WTC11 (cell line): ENCODE results near the gene NTN5. TPM values are rescaled to one million over a fixed set of nuclear protein-coding genes. Genes with fewer than 3 reads are reported as not detected.

ENCODE experiments used
- ATAC-seq: fragments of 200-7000 bp; cut with Tn5 transposase; 2 replicates; pipeline ENCODE4 v1.10.0; 2021; ENCODE audit warnings: mild to moderate bottlenecking, moderate library complexity
- CTCF ChIA-PET: fragments of 300-600 bp; sonication (Branson Sonifier 250); formaldehyde crosslinking; loops from one replicate; lab custom pipeline; 2021; ENCODE audit warnings: antibody characterized with exemption; lab: Charles Lee
- POLR2A ChIA-PET: fragments of 350-600 bp; sonication (Branson Sonifier 250); formaldehyde crosslinking; loops from one replicate; lab custom pipeline; 2021; ENCODE audit warnings: antibody characterized with exemption; lab: Charles Lee
- DNase-seq: peaks from one replicate; pipeline ENCODE4 v3.0.0; 2021; ENCODE audit warnings: low spot score
- H3K27ac Mint-ChIP-seq: 2 replicates; pipeline ENCODE4 v1.8.0; 2021; ENCODE audit warnings: mixed read lengths
- H3K27me3 Mint-ChIP-seq: 2 replicates; pipeline ENCODE4 v1.8.0; 2021; ENCODE audit warnings: low read depth, mild to moderate bottlenecking, moderate library complexity, mixed read lengths
- H3K36me3 Mint-ChIP-seq: 2 replicates; pipeline ENCODE4 v1.8.0; 2021; ENCODE audit warnings: mixed read lengths
- H3K4me1 Mint-ChIP-seq: 2 replicates; pipeline ENCODE4 v1.8.0; 2022; ENCODE audit warnings: mixed read lengths
- H3K4me3 Mint-ChIP-seq: 2 replicates; pipeline ENCODE4 v1.8.0; 2021; ENCODE audit warnings: mild to moderate bottlenecking, moderate library complexity, mixed read lengths
- H3K9me3 Mint-ChIP-seq: 2 replicates; pipeline ENCODE4 v1.8.0; 2021; ENCODE audit warnings: mixed read lengths
- ARID4B ChIP-seq: sonication (generic); formaldehyde crosslinking; IDR thresholded peaks from 2 replicates; pipeline ENCODE4 v1.8.0; 2023; ENCODE audit warnings: missing genetic modification reagents, mild to moderate bottlenecking, borderline replicate concordance
- CDX4 ChIP-seq: fragments of 250-450 bp; sonication (Bioruptor Pico); IDR thresholded peaks from 2 replicates; pipeline ENCODE4 v1.9.0; 2021; ENCODE audit warnings: moderate library complexity, mild to moderate bottlenecking, inconsistent platforms, borderline replicate concordance
- ESRRA ChIP-seq: sonication (generic); formaldehyde crosslinking; IDR thresholded peaks from 2 replicates; pipeline ENCODE4 v1.8.1; 2022; ENCODE audit warnings: mild to moderate bottlenecking, missing genetic modification reagents, borderline replicate concordance
- FOXK1 ChIP-seq: sonication (generic); formaldehyde crosslinking; IDR thresholded peaks from 2 replicates; pipeline ENCODE4 v1.8.0; 2022; ENCODE audit warnings: mild to moderate bottlenecking, moderate library complexity, missing genetic modification reagents
- NR1H2 ChIP-seq: sonication (generic); formaldehyde crosslinking; IDR thresholded peaks from 2 replicates; pipeline ENCODE4 v1.9.0; 2021; ENCODE audit warnings: mild to moderate bottlenecking, moderate library complexity, missing genetic modification reagents
- PRRX2 ChIP-seq: fragments of 250-450 bp; sonication (Bioruptor Pico); IDR thresholded peaks from 2 replicates; pipeline ENCODE4 v1.8.0; 2021; ENCODE audit warnings: mild to moderate bottlenecking
- TEAD1 ChIP-seq: sonication (generic); formaldehyde crosslinking; IDR thresholded peaks from 2 replicates; pipeline ENCODE4 v1.8.0; 2022; ENCODE audit warnings: mild to moderate bottlenecking, missing genetic modification reagents
- USF1 ChIP-seq: sonication (generic); formaldehyde crosslinking; IDR thresholded peaks from 2 replicates; pipeline ENCODE4 v1.8.0; 2022; ENCODE audit warnings: mild to moderate bottlenecking, missing genetic modification reagents
- ZBTB43 ChIP-seq: sonication (generic); formaldehyde crosslinking; IDR thresholded peaks from 2 replicates; pipeline ENCODE4 v1.8.1; 2023; ENCODE audit warnings: mild to moderate bottlenecking, missing genetic modification reagents
- ZNF138 ChIP-seq: sonication (generic); formaldehyde crosslinking; conservative IDR thresholded peaks from 2 replicates; pipeline ENCODE4 v1.8.1; 2022; ENCODE audit warnings: mild to moderate bottlenecking, moderate library complexity, missing genetic modification reagents
- ZNF232 ChIP-seq: sonication (generic); formaldehyde crosslinking; IDR thresholded peaks from 2 replicates; pipeline ENCODE4 v1.8.0; 2022; ENCODE audit warnings: mild to moderate bottlenecking, missing genetic modification reagents
- ZNF263 ChIP-seq: sonication (generic); formaldehyde crosslinking; IDR thresholded peaks from 2 replicates; pipeline ENCODE4 v1.8.1; 2022; ENCODE audit warnings: low read depth, mild to moderate bottlenecking, moderate library complexity, missing genetic modification reagents
- ZNF281 ChIP-seq: sonication (generic); formaldehyde crosslinking; IDR thresholded peaks from 2 replicates; pipeline ENCODE4 v1.8.0; 2023; ENCODE audit warnings: mild to moderate bottlenecking, missing genetic modification reagents
- ZNF317 ChIP-seq: sonication (generic); formaldehyde crosslinking; IDR thresholded peaks from 2 replicates; pipeline ENCODE4 v1.8.1; 2023; ENCODE audit warnings: low read depth, mild to moderate bottlenecking, moderate library complexity, missing genetic modification reagents, borderline replicate concordance
- ZNF416 ChIP-seq: fragments of 250-450 bp; sonication (Bioruptor Pico); IDR thresholded peaks from 2 replicates; pipeline ENCODE4 v1.9.0; 2021; ENCODE audit warnings: mild to moderate bottlenecking, inconsistent platforms
- ZNF425 ChIP-seq: fragments of 250-450 bp; sonication (Bioruptor Pico); conservative IDR thresholded peaks from 2 replicates; pipeline ENCODE4 v1.9.0; 2021; ENCODE audit warnings: mild to moderate bottlenecking
- ZSCAN18 ChIP-seq: fragments of 250-450 bp; sonication (Bioruptor Pico); IDR thresholded peaks from 2 replicates; pipeline ENCODE4 v2.1.2; 2022; ENCODE audit warnings: mild to moderate bottlenecking, moderate library complexity
- total RNA-seq: library from RNA; stranded (reverse); gene quantifications from 3 replicates; pipeline ENCODE4 v1.2.3, GENCODE V29; 2021

Gene NTN5
- total RNA-seq, 1 experiment from 2014 or later, result 0.28 TPM

- no peak for TF ChIP-seq ARID4B (CRISPR knock-in tag)
Measured at GRCh38 chr19:48676887-48677286, 4.1 kb upstream of the NTN5 start (continued).

- ChIA-PET CTCF (interaction anchor here (1.0 to 4.0 kb wide), 8 partner anchors 20 to 171 kb away, joined by 3 to 56 read pairs (median 8); partner anchors contain the start of gene FUT2), POLR2A (no interaction called here)
- DNase-seq (no peak), ATAC-seq (no peak)
- no peaks in the 10 kb centered on the region for H3K36me3 Mint-ChIP-seq
- no peak overlapping the region for H3K27ac Mint-ChIP-seq
- no peaks in the 10 kb centered on the region for H3K9me3 Mint-ChIP-seq
- H3K4me3 Mint-ChIP-seq, result no peak overlapping the region
- H3K4me1 Mint-ChIP-seq, result peaks cover 26% of the 10 kb centered on the region
- H3K27me3 Mint-ChIP-seq, result peaks cover 15% of the 10 kb centered on the region
- TF ChIP-seq NR1H2 (CRISPR knock-in tag) (no peak), ZNF263 (CRISPR knock-in tag) (no peak), ESRRA (CRISPR knock-in tag) (no peak), ZNF425 (CRISPR knock-in tag) (no peak), ZBTB43 (CRISPR knock-in tag) (no peak), ZNF138 (no peak), ZNF416 (no peak), ZSCAN18 (CRISPR knock-in tag) (no peak), USF1 (no peak), ZNF317 (CRISPR knock-in tag) (no peak), TEAD1 (CRISPR knock-in tag) (no peak), FOXK1 (CRISPR knock-in tag) (no peak), ZNF281 (CRISPR knock-in tag) (no peak), ARID4B (CRISPR knock-in tag) (no peak), ZNF232 (CRISPR knock-in tag) (no peak), CDX4 (CRISPR knock-in tag) (no peak), PRRX2 (no peak)
Measured at GRCh38 chr19:48676487-48676886, 3.7 kb upstream of the NTN5 start.
